WTC11 (cell line): ENCODE results near the gene SLC38A3. TPM values are rescaled to one million over a fixed set of nuclear protein-coding genes. Genes with fewer than 3 reads are reported as not detected.

Source experiments
- ATAC-seq: fragments of 200-7000 bp; cut with Tn5 transposase; 2 replicates; pipeline ENCODE4 v1.10.0; 2021; ENCODE audit warnings: mild to moderate bottlenecking, moderate library complexity
- CTCF ChIA-PET: fragments of 300-600 bp; sonication (Branson Sonifier 250); formaldehyde crosslinking; loops from one replicate; lab custom pipeline; 2021; ENCODE audit warnings: antibody characterized with exemption; lab: Charles Lee
- POLR2A ChIA-PET: fragments of 350-600 bp; sonication (Branson Sonifier 250); formaldehyde crosslinking; loops from one replicate; lab custom pipeline; 2021; ENCODE audit warnings: antibody characterized with exemption; lab: Charles Lee
- DNase-seq: peaks from one replicate; pipeline ENCODE4 v3.0.0; 2021; ENCODE audit warnings: low spot score
- H3K27ac Mint-ChIP-seq: 2 replicates; pipeline ENCODE4 v1.8.0; 2021; ENCODE audit warnings: mixed read lengths
- H3K27me3 Mint-ChIP-seq: 2 replicates; pipeline ENCODE4 v1.8.0; 2021; ENCODE audit warnings: low read depth, mild to moderate bottlenecking, moderate library complexity, mixed read lengths
- H3K36me3 Mint-ChIP-seq: 2 replicates; pipeline ENCODE4 v1.8.0; 2021; ENCODE audit warnings: mixed read lengths
- H3K4me1 Mint-ChIP-seq: 2 replicates; pipeline ENCODE4 v1.8.0; 2022; ENCODE audit warnings: mixed read lengths
- H3K4me3 Mint-ChIP-seq: 2 replicates; pipeline ENCODE4 v1.8.0; 2021; ENCODE audit warnings: mild to moderate bottlenecking, moderate library complexity, mixed read lengths
- H3K9me3 Mint-ChIP-seq: 2 replicates; pipeline ENCODE4 v1.8.0; 2021; ENCODE audit warnings: mixed read lengths
- CBFB ChIP-seq: sonication (generic); formaldehyde crosslinking; IDR thresholded peaks from 2 replicates; pipeline ENCODE4 v1.8.1; 2022; ENCODE audit warnings: mild to moderate bottlenecking, low read depth, missing genetic modification reagents
- ETV6 ChIP-seq: sonication (generic); formaldehyde crosslinking; IDR thresholded peaks from 2 replicates; pipeline ENCODE4 v1.8.1; 2022; ENCODE audit warnings: mild to moderate bottlenecking, missing genetic modification reagents
- FOXP1 ChIP-seq: sonication (generic); formaldehyde crosslinking; IDR thresholded peaks from 2 replicates; pipeline ENCODE4 v1.8.0; 2022; ENCODE audit warnings: missing genetic modification reagents, mild to moderate bottlenecking, moderate library complexity, borderline replicate concordance
- KAT7 ChIP-seq: sonication (generic); formaldehyde crosslinking; IDR thresholded peaks from 2 replicates; pipeline ENCODE4 v1.8.1; 2023; ENCODE audit warnings: missing genetic modification reagents, mild to moderate bottlenecking, borderline replicate concordance
- NFYB ChIP-seq: sonication (generic); formaldehyde crosslinking; conservative IDR thresholded peaks from 2 replicates; pipeline ENCODE4 v1.8.0; 2022; ENCODE audit warnings: low read depth, missing genetic modification reagents
- NR3C1 ChIP-seq: sonication (generic); formaldehyde crosslinking; conservative IDR thresholded peaks from 2 replicates; pipeline ENCODE4 v1.8.1; 2023; ENCODE audit warnings: low read depth, mild to moderate bottlenecking, missing genetic modification reagents
- PRDM15 ChIP-seq: sonication (generic); formaldehyde crosslinking; IDR thresholded peaks from 2 replicates; pipeline ENCODE4 v1.8.0; 2022; ENCODE audit warnings: missing genetic modification reagents
- PRRX2 ChIP-seq: fragments of 250-450 bp; sonication (Bioruptor Pico); IDR thresholded peaks from 2 replicates; pipeline ENCODE4 v1.8.0; 2021; ENCODE audit warnings: mild to moderate bottlenecking
- SMAD3 ChIP-seq: sonication (generic); formaldehyde crosslinking; IDR thresholded peaks from 2 replicates; pipeline ENCODE4 v1.8.0; 2022; ENCODE audit warnings: missing genetic modification reagents, mild to moderate bottlenecking, borderline replicate concordance
- SP1 ChIP-seq: sonication (generic); formaldehyde crosslinking; conservative IDR thresholded peaks from 2 replicates; pipeline ENCODE4 v1.8.1; 2022; ENCODE audit warnings: missing genetic modification reagents
- TEAD1 ChIP-seq: sonication (generic); formaldehyde crosslinking; IDR thresholded peaks from 2 replicates; pipeline ENCODE4 v1.8.0; 2022; ENCODE audit warnings: mild to moderate bottlenecking, missing genetic modification reagents
- TEAD4 ChIP-seq: sonication (generic); formaldehyde crosslinking; IDR thresholded peaks from 2 replicates; pipeline ENCODE4 v1.8.0; 2022; ENCODE audit warnings: mild to moderate bottlenecking, missing genetic modification reagents
- TP53 ChIP-seq: sonication (generic); formaldehyde crosslinking; IDR thresholded peaks from 2 replicates; pipeline ENCODE4 v1.8.1; 2023; ENCODE audit warnings: mild to moderate bottlenecking, missing genetic modification reagents
- ZNF219 ChIP-seq: sonication (generic); formaldehyde crosslinking; IDR thresholded peaks from 2 replicates; pipeline ENCODE4 v1.8.0; 2023; ENCODE audit warnings: missing genetic modification reagents, mild to moderate bottlenecking, borderline replicate concordance
- ZNF263 ChIP-seq: sonication (generic); formaldehyde crosslinking; IDR thresholded peaks from 2 replicates; pipeline ENCODE4 v1.8.1; 2022; ENCODE audit warnings: low read depth, mild to moderate bottlenecking, moderate library complexity, missing genetic modification reagents
- ZNF416 ChIP-seq: fragments of 250-450 bp; sonication (Bioruptor Pico); IDR thresholded peaks from 2 replicates; pipeline ENCODE4 v1.9.0; 2021; ENCODE audit warnings: mild to moderate bottlenecking, inconsistent platforms
- ZSCAN18 ChIP-seq: fragments of 250-450 bp; sonication (Bioruptor Pico); IDR thresholded peaks from 2 replicates; pipeline ENCODE4 v2.1.2; 2022; ENCODE audit warnings: mild to moderate bottlenecking, moderate library complexity
- total RNA-seq: library from RNA; stranded (reverse); gene quantifications from 3 replicates; pipeline ENCODE4 v1.2.3, GENCODE V29; 2021
- TF ChIP-seq, protein P1 (sequence below): sonication (generic); formaldehyde crosslinking; IDR thresholded peaks from 2 replicates; pipeline ENCODE4 v1.8.0; 2022; ENCODE audit warnings: mild to moderate bottlenecking, missing genetic modification reagents
- TF ChIP-seq, protein P2 (sequence below): sonication (generic); formaldehyde crosslinking; IDR thresholded peaks from 2 replicates; pipeline ENCODE4 v1.8.0; 2022; ENCODE audit warnings: mild to moderate bottlenecking, missing genetic modification reagents
- TF ChIP-seq, protein P3 (sequence below): sonication (generic); formaldehyde crosslinking; IDR thresholded peaks from 2 replicates; pipeline ENCODE4 v1.8.1; 2022; ENCODE audit warnings: mild to moderate bottlenecking, moderate library complexity, missing genetic modification reagents

Gene SLC38A3
- total RNA-seq, 1 experiment from 2014 or later, result 0.90 TPM

DNA sequence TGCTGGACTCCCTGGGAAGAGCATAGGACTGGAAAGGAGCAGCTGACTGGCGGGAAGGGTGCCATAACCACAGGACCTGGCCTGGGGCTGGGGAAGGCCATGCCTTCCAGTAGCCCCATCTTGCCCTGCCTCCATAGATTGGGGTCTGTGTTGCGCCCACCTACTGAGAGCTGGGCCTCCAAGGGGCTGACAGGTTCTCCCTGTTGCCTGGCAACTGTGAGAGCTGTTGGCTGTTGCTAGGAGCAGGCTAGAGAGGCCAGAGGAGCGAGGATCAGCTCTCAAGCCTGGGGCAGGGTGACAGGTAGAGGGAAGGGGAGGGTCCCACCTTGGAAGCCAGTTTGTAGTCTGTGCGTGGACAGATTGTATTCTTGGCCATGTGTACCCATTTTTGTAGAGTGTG lies 28.1 kb downstream of the SLC38A3 start:
- Mint-ChIP-seq H3K27ac (no peak overlapping the region), H3K9me3 (no peaks in the 10 kb centered on the region), H3K4me1 (peaks cover 31% of the 10 kb centered on the region), H3K36me3 (no peaks in the 10 kb centered on the region), H3K4me3 (no peak overlapping the region), H3K27me3 (no peaks in the 10 kb centered on the region)
- ChIA-PET POLR2A (interaction anchor here (0.6 kb wide), 1 partner anchor 82 kb away, joined by 3 read pairs; no protein-coding TSS in a partner anchor), CTCF (interaction anchor here (0.7 to 2.5 kb wide), 6 partner anchors 14 to 41 kb away, joined by 3 to 13 read pairs (median 5); no protein-coding TSS in a partner anchor)
- ATAC-seq (no peak), DNase-seq (no peak)
- TF ChIP-seq PRRX2 (no peak), SMAD3 (no peak), TEAD1 (no peak)
- TF ChIP-seq, protein P1, sequence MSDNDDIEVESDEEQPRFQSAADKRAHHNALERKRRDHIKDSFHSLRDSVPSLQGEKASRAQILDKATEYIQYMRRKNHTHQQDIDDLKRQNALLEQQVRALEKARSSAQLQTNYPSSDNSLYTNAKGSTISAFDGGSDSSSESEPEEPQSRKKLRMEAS (CRISPR knock-in tag), result no peak

- ChIA-PET POLR2A (interaction anchor here (0.6 to 1.2 kb wide), 10 partner anchors 8 to 92 kb away, joined by 3 to 10 read pairs (median 4); partner anchors contain the start of gene TUSC2), CTCF (interaction anchor here (0.6 to 2.9 kb wide), 20 partner anchors 9 to 378 kb away, joined by 3 to 42 read pairs (median 7); partner anchors contain the start of genes GNAT1 and IFRD2)
- peak; percentile 94 for ATAC-seq
- Mint-ChIP-seq H3K4me3 (peak within 1 kb of the TSS; percentile 97), H3K36me3 (no peaks in the 10 kb centered on the region), H3K9me3 (no peaks in the 10 kb centered on the region), H3K27ac (peak within 1 kb of the TSS; percentile 93), H3K4me1 (peaks cover 48% of the 10 kb centered on the region), H3K27me3 (no peaks in the 10 kb centered on the region)
- DNase-seq, result peak; percentile 99
- TF ChIP-seq ZNF416 (no peak), ZNF219 (CRISPR knock-in tag) (no peak), SP1 (peak; percentile 93), KAT7 (0 out of 2 replicates have a peak, but pooled peaks have one; percentile 91), TEAD4 (CRISPR knock-in tag) (no peak), ZSCAN18 (CRISPR knock-in tag) (no peak), ETV6 (CRISPR knock-in tag) (0 out of 2 replicates have a peak, but pooled peaks have one; percentile 51), PRDM15 (CRISPR knock-in tag) (peak; percentile 49), ZNF263 (peak; percentile 67), NFYB (peak; percentile 49; the same call in 1 of the 2 replicates), TP53 (CRISPR knock-in tag) (no peak; the same call in 1 of the 2 replicates), FOXP1 (CRISPR knock-in tag) (peak; percentile 62), TEAD1 (0 out of 2 replicates have a peak, but pooled peaks have one; percentile 34), CBFB (0 out of 2 replicates have a peak, but pooled peaks have one; percentile 77), NR3C1 (CRISPR knock-in tag) (0 out of 2 replicates have a peak, but pooled peaks have one; percentile 53)
- TF ChIP-seq, protein P2, sequence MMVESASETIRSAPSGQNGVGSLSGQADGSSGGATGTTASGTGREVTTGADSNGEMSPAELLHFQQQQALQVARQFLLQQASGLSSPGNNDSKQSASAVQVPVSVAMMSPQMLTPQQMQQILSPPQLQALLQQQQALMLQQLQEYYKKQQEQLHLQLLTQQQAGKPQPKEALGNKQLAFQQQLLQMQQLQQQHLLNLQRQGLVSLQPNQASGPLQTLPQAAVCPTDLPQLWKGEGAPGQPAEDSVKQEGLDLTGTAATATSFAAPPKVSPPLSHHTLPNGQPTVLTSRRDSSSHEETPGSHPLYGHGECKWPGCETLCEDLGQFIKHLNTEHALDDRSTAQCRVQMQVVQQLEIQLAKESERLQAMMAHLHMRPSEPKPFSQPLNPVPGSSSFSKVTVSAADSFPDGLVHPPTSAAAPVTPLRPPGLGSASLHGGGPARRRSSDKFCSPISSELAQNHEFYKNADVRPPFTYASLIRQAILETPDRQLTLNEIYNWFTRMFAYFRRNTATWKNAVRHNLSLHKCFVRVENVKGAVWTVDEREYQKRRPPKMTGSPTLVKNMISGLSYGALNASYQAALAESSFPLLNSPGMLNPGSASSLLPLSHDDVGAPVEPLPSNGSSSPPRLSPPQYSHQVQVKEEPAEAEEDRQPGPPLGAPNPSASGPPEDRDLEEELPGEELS (CRISPR knock-in tag), result peak; percentile 89; the same call in 1 of the 2 replicates
- TF ChIP-seq, protein P3, sequence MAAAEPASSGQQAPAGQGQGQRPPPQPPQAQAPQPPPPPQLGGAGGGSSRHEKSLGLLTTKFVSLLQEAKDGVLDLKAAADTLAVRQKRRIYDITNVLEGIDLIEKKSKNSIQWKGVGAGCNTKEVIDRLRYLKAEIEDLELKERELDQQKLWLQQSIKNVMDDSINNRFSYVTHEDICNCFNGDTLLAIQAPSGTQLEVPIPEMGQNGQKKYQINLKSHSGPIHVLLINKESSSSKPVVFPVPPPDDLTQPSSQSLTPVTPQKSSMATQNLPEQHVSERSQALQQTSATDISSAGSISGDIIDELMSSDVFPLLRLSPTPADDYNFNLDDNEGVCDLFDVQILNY (CRISPR knock-in tag), result peak; percentile 85
Observed at GRCh38 chr3:50235716-50236483, 30.8 kb downstream of the SLC38A3 start, which contains the start of gene GNAI2. Gene GNAI2, plus strand, starts transcription at chr3:50236204. Its CDS starts 132 bp downstream, at chr3:50236336.
